Measurements from ENCODE around the gene S100A2.
"Not testable (repeated sequence)": the region's sequence is repeated elsewhere in the genome, so short reads cannot be mapped to it uniquely, and the experiment has no call there.

Gene S100A2

DNA sequence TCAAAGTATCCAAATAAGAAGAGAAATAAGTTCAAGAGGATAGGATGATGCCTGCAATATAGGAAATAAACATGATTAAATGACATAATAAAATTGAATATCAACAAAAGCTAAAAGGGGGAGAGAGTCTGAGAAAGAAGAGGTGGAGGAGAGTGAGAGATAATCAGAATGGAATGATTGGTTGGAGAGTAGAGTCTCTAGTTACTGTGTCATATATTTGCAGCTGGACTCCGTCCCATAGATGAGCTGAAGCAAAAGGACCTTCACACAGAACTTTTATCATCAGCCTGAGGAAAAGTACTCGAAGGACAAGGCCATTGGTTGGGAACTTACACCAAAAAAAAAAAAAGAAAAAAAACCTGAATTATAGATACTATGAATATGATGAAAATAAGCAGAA is 22.8 kb upstream of the S100A2 start:
- DNase-seq (ENCODE audit: low spot score): no peak

DNA sequence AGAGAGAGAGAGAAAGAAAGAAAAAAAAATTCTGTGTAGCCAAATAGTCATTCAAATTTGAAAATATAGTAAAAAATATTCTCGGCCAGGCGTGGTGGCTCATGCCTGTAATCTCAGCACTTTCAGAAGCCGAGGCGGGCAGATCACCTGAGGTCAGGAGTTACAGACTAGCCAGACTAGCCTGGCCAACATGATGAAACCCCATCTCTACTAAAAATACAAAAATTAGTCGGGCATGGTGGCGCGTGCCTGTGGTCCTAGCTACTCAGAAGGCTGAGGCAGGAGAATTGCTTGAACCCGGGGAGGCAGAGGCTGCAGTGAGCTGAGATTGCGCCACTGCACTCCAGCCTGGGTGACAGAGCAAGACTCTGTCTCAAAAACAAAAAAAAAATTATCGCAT is 22.4 kb upstream of the S100A2 start:
- DNase-seq (ENCODE audit: low spot score): not testable (repeated sequence)

DNA sequence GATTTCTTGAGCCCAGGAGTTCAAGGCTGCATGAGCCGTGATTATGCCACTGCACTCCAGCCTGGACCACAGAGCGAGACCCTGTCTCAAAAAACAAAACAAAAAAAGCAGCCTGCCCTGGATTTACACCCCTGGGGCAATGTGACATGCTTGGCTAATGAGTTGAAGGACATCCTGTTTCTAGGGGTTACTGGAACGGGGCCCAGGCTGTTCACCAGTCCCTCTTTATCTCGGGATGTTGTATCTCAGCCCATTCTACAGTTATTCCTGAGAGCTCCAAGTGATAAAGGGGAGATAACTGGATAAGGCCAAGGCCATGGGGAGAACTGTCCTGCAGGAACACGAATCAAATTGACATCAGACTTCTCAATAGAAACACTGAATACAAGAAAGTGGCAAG is 21.7 kb upstream of the S100A2 start:
- no peak for DNase-seq (ENCODE audit: low spot score)

DNA sequence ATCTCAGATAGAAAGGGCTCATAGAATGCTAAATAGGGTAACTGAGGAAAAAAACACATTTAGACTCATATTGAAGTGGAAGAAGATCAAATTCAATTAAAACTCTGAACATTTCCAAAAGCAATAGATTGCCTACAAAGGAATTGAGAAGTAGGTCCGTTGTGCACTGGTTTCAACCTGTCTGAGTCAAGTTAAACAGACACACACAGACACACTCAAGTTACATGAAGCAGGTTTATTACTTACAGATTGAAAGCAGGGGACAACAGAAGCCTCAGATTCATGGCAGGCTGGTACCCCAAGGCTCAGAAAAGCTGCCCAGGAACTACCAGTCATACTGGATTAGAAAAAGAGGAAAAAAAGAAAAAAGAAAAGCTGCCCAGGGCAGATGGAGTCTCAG is 20.7 kb upstream of the S100A2 start:
- DNase-seq (ENCODE audit: low spot score): no peak

DNA sequence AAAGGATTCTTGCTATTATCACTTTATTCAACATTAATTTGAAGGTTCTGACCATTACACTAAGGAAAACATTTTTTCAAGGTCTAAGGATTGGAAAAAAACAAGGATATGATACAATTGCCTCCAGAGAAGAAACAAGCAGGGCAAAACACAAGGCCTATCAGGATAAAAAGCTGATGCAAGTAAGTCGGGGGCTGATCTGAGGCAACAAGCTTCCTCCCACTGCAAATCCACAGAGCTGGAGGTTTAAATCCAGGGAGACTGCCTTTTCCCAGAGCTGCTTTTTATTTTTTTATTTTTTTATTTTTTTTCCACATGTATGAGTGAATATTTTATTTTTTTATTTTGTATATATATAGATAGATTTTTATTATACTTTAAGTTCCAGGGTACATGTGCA is 19.4 kb upstream of the S100A2 start:
- no peak for DNase-seq (ENCODE audit: low spot score)

DNA sequence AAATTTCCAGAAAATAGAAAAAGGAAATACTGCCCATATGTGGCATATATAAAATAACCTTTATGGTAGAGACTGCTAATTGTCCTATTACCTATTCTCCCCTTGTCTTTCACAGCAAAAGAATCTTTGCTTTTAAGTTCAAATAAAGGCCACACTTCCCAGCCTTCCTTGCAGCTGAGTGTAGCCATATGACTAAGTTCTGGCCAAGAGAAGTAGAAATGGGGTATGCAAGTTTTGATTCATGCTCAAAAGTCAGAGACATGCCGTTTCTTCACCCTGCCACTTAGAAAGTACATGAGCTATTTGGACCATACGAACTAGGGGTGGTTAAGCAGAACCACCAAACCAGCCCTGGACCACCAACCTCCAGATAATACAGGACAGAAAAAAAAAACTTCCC is 18.3 kb upstream of the S100A2 start:
- no peak for DNase-seq (ENCODE audit: low spot score)

DNA sequence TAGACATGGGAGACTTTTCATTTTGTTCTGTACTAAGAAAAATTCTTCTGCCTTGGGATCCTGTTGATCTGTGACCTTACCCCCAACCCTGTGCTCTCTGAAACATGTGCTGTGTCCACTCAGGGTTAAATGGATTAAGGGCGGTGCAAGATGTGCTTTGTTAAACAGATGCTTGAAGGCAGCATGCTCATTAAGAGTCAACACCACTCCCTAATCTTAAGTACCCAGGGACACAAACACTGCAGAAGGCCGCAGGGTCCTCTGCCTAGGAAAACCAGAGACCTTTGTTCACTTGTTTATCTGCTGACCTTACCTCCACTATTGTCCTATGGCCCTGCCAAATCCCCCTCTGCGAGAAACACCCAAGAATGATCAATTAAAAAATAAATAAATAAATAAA is 17.9 kb upstream of the S100A2 start:
- not testable (repeated sequence) for DNase-seq (ENCODE audit: low spot score)

DNA sequence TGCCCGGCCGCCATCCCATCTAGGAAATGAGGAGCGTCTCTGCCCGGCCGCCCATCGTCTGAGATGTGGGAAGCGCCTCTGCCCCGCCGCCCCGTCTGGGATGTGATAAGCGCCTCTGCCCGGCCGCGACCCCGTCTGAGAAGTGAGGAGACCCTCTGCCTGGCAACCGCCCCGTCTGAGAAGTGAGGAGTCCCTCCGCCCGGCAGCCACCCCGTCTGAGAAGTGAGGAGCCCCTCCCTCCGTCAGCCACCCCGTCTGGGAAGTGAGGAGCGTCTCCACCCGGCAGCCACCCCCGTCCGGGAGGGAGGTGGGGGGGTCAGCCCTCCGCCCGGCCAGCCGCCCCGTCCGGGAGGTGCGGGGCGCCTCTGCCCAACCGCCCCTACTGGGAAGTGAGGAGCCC is 17.2 kb upstream of the S100A2 start:
- not testable (repeated sequence) for DNase-seq (ENCODE audit: low spot score)

DNA sequence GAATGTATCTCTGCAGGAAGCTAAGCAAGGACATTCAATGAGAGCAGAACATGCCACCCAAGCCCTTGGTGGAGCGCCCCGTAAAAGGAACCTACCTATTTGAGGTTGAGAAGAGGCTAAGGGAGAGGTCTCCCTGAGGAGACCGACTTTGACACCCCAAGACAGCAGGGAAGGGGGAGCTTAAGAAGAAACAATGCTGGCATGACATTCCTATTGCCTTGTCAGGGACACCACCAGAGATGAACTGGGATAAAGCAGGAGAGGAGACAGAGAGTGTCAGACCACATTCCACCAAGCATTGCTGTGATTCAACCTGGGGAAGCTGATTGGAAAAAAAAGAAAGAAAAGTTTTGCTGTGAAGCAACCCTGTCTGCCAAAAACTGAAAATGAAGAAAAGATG is 13.3 kb upstream of the S100A2 start:
- no peak for DNase-seq (ENCODE audit: low spot score)

DNA sequence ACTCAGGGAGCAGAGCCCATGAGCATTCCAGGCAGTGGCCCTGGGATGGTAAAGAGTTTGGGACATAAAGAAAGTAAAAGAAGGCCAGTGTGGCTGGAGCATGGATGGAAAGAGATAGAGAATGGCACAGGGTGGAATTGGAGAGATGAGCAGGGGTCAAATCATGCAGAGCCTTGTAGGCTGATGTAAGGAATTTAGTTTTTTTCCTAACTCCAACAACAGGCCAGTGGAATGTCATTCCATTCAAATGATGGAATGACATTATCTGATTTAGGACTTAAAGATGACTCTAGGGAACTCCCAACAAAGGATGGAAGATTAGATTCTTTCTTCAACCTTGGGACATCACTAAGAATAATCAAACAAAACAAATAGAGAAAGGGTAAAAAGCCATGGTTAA is 12.8 kb upstream of the S100A2 start:
- no peak for DNase-seq (ENCODE audit: low spot score)

DNA sequence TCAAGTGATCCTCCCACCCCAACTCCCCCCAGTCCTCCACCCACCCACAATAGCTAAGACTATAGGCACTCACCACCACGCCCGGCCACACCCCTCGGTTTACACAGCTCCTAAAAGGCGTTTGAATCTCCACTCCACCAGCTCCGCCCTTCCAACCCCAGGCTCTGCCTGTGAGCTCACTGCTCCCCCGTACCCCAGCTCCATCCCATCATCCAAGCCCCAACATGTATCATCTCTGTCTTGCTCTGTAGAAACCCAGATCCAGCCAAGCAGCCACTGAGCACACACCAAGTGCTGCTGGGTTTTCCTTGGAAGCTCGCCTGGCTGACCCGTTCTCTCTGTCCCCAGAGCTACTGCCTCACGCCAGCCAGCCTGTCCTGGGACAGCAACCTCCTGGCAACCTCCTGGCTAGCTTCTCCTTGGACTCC is 12.0 kb upstream of the S100A2 start:
- no peak for DNase-seq (ENCODE audit: low spot score)

DNA sequence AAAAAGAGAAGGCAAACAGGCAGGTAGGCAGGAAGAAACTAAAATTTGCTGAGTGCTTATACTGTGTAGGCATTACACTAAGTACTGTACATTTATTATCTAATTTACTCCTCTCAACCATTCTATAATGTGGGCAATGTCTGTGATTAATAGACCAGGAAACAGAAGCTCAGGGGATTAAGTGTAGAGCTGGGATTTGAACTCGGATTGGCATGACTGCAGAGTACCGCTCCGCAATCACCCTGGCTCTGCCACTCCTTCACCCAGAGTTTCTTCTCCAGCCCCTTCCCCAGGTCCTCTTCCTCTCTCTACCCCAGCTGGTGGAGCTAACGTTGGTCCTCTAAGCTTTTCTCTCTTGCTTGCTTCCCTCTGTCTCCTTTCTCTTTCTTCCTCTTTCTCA is 11.5 kb upstream of the S100A2 start:
- DNase-seq (ENCODE audit: low spot score): no peak

DNA sequence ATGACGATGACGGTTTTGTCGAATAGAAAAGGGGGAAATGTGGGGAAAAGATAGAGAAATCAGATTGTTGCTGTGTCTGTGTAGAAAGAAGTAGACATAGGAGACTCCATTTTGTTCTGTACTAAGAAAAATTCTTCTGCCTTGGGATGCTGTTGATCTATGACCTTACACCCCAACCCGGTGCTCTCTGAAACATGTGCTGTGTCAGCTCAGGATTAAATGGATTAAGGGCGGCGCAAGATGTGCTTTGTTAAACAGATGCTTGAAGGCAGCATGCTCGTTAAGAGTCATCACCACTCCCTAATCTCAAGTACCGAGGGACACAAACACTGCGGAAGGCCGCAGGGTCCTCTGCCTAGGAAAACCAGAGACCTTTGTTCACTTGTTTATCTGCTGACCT is 9.9 kb upstream of the S100A2 start:
- DNase-seq (ENCODE audit: low spot score): not testable (repeated sequence)

DNA sequence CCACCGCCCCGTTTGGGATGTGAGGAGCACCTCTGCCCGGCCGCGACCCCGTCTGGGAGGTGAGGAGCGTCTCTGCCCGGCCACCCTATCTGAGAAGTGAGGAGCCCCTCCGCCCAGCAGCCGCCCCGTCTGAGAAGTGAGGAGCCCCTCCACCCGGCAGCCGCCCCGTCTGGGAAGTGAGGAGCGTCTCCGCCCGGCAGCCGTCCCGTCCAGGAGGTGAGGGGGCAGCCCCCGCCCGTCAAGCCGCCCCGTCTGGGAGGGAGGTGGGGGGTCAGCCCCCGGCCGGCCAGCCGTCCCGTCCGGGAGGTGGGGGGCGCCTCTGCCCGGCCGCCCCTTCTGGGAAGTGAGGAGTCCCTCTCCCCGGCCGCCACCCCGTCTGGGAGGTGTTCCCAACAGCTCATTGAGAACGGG is 9.4 kb upstream of the S100A2 start:
- DNase-seq (ENCODE audit: low spot score): not testable (repeated sequence)

DNA sequence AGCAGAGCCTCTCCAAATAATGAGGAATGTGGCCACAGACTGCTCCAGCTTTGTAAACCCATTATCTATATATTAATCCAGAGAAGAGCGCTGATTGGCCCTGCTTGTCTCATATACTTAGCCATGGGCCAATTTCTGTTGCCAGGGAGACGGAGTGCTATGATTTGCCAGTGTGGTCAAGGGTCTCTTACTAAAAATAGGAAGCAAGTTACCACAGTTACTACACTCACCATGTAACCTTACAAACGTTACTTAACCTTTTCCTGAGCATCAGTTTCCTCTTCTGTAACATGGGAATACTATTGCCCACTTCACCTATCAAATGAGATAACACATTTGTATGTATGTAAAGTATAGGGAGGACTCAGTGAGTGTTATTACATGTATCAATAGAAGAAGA is 7.7 kb upstream of the S100A2 start:
- no peak for DNase-seq (ENCODE audit: low spot score)

DNA sequence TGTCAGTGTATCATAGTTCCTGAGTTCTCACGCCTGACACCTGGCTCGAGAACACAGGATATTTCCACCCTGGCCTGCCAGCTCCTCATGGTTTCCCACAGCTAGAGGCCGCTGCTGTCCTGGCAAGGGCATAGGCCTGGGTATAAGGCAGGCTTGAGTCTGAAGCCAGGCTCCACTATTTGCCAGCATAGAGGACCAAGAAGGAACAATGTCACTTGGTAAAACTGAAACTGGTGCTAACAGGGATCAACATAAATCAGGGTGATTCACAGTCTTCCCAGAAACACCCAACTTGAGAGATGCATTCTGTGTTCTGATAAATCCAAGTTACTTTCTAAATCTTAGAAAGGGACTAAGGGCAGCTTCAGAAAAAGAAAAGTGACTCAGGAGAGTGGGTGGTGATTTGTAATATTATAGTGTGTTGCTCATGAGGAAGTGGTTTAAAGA is 6.9 kb upstream of the S100A2 start:
- DNase-seq (ENCODE audit: low spot score): peak; percentile 50

DNA sequence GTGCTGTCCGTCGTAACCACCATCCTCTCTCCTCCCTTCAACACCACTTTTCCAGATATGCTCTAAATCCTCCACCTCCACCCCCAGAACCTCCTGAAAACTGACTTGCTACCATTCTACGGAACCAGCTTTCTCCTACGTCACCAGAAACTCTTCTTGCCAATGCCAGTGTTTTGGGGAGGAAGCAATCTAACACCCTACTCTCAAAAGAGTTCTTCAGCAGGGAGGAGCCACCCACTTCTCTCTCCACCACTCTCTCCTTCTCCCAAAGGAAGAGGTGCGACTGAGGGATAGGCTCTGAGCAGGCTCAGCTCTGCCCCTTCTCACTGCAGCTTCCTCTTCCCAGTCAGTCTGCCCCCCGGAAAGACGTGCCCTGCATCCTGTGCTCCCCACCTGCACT is 6.1 kb upstream of the S100A2 start:
- no peak for DNase-seq (ENCODE audit: low spot score)

DNA sequence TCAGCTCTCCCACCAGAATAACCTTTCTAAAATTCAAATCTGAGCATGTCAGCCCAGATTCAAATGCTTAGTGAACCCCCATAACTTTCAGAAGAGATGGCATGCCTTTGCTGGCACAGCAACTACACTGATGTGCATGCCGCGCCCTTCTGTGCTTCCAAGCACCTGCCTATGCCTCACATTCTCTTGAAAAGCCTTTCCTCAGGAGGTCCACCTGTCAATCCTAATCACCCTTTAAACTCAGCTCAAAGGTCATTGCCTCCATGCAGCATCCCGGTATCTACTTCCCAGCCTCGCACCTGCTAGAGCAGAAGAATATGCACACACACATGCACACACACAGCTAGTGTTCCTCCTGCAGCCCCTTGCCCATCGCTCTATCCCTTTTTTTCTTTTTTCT is 5.2 kb upstream of the S100A2 start:
- no peak for DNase-seq (ENCODE audit: low spot score)

DNA sequence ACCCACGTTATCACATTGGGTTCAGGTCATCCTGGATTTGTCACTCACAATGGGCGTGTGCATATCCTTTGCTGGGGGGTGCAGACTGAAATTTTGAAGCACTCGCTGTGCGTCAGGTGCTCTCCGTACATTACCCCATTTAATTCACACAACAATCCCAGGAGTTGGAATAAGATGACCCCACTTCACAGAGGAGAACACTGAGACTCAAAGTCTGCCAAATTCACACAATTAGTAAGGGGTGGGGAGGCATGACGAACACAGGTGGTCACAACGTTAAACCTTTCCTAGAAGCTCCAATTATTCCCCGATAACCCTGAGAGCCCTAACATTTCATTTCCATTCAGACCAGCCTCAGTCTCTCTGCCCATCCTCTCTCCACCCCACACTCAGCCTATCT is 3.8 kb upstream of the S100A2 start:
- no peak for DNase-seq (ENCODE audit: low spot score)

DNA sequence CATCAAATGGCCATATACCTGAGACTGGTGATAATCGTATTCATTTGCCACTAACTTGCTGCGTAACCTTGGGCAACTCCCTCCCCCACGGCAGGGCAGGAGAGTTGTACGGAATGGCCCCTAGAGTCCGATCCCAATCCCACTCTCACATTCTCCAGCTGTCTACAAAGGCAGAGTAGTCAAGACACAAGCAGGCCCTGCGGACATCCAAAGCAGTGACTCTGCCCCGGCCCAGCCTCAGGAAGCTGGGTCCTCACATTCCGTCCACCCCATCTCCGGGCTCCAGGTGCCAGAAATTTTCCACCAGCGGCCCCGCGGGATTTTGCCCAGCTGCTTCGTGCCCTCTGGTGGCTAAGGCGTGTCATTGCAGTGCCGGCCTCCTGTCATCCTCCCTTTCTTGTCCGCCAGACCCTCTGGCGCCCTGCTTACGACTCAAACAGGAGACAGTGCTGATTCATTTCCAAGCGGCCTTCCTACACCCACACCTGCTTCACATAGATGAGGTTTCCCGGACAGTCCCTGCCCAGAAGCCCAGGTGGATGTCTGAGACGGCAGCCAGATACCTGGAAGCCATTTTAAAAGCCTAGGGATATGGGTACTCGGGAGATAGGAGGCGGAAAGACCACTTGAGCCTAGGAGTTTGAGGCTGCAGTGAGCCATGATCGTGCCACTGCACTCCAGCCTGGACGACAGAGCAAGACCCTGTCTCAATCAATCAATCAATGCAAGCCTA is 2.9 kb upstream of the S100A2 start:
- peak; percentile 93 for DNase-seq (ENCODE audit: low spot score)

DNA sequence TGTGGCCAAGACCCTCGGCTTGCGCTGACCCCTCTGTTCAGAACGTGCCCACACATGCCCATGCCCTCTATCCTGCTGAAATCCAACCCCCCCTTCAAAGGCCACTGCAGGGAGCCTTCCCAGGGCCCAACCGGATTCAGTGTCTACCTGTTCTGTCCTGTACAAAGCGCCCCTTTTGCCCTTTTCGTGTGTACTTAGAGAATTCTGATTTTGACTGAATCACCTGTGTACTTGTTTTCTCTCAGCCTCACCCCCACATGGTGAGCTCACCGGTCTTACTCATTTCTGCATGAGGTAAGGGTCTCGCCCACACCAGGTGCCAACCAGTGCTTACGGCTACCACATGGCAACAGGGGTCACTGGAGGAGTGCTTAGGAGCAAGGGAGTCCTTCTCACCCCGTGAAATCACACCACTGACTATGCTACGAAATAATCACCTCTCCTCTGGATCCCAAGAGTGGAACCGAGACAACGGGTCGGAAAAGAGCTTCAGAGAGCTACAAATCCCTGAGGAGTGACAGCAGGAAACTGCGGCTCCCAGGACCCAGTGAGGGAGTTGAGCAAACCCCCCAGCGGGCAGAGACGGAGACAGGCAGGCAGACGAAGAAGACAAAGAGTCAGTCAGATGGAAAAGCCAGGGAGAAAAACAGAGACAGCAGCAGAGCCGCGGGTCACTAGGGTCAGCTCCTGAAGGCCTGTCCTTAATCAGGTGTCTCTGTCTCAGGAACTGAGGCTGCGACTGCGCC is 2.1 kb upstream of the S100A2 start:
- DNase-seq (ENCODE audit: low spot score): no peak

DNA sequence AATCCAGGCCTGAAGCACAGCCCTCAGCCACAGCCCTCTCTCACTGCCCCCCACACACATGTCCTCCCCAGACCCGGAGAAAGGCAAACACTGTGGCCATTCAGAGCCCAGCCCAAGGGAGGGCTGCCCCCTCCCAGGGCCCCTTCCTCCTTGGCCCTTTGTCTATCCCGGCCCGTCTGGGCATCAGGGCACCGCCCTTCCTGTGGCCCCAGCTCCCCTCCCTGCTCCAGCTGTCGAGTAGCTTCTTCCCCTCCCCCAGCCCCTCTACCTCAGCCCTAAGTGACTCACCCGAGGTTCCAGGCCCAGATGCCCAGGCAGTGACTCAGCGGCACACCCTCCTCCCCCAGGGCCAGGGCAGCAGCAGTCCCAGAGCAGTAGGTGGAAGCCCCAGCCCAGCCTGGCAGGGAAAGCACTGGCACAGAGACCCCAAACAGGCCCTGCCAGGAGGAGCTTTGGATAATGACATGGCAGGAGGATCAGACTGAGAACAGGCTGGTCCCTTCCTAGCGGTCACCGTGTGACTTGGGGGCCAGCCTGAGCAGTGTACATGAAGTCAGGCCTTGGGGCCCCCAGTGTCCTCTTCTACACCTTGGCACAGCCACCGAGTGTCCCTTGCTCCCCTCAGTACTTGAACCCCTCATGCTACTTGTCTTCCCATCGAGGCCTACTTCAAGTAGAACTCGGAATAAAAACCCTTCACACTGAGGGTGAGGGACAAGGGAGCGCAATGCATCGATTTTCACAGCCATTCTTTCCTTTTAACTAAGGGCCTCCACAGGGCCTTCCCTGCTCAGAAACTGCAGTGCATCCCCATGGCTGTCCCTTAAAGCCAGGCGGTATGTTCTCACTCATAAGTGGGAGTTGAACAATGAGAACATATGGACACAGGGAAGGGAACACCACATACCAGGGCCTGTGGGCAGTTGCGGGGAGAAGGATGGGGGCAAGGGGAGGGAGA is 1.0 kb upstream of the S100A2 start:
- DNase-seq (ENCODE audit: low spot score): peak; percentile 87

DNA sequence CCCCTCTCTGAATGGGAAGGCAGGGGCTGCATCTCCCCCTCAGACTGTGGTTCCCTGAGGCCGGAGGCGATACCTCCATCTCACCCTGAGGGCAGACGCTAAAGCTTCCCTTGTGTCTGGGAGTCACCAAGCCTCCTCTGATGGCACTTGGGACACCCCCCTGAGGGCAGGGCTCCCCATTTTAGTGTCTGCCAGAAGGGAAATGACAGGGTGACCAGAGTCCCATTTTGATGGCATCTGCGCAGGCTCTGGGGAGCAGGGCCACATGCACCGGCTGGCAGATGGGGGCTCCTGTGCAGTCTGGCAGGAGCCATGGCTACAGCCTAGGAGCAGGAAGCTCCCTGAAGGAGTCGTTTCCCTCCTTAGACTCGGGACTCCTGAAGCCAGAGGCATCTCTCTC is 1.7 kb downstream of the S100A2 start:
- no peak for DNase-seq (ENCODE audit: low spot score)

Measured in HuH-7.5 (cell line).